ENCODE data around the gene SORCS3. TPM values are rescaled to one million over a fixed set of nuclear protein-coding genes. Genes with fewer than 3 reads are reported as not detected.

SORCS3 gene
- total RNA-seq, 1 experiment from 2014 or later, result not detected

- no peak for DNase-seq (ENCODE audit: low read depth)
Measured at GRCh38 chr10:104910712-104911111, 269.6 kb downstream of the SORCS3 start.

- no peak for DNase-seq (ENCODE audit: low read depth)
Measured at GRCh38 chr10:104913390-104913789, 272.3 kb downstream of the SORCS3 start.

GRCh38 chr10:104920476-104920875, 279.4 kb downstream of the SORCS3 start:
- DNase-seq (ENCODE audit: low read depth), result no peak

DNA sequence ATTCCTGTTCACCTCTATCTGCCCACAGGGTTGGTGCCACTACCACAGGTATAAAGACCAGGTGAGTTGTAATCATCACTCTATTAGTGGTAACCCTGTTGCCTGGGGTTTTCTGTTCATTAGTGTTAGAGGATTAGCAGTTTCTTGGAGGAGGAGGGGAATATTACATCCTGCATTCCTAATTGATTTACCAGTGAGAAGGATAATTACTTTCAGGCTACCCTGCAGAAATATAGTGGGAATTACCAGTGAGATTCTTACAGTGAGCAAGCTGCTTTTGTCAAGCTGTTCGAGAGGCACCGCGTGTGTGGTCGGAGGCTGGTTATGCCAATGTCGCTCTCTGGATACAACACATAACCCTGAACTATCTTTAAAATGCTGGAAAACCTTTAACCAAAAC, 280.7 kb downstream of the SORCS3 start:
- DNase-seq (ENCODE audit: low read depth), result no peak

- no peak for DNase-seq (ENCODE audit: low read depth)
Measured at GRCh38 chr10:104922810-104923209, 281.7 kb downstream of the SORCS3 start.

- DNase-seq (ENCODE audit: low read depth), result no peak
Measured at GRCh38 chr10:104923501-104923900, 282.4 kb downstream of the SORCS3 start.

- DNase-seq (ENCODE audit: low read depth), result no peak
Measured at GRCh38 chr10:104924101-104924795, 283.2 kb downstream of the SORCS3 start.

GRCh38 chr10:104925232-104925851, 284.3 kb downstream of the SORCS3 start:
- peak; percentile 6 for DNase-seq (ENCODE audit: low read depth)

DNA sequence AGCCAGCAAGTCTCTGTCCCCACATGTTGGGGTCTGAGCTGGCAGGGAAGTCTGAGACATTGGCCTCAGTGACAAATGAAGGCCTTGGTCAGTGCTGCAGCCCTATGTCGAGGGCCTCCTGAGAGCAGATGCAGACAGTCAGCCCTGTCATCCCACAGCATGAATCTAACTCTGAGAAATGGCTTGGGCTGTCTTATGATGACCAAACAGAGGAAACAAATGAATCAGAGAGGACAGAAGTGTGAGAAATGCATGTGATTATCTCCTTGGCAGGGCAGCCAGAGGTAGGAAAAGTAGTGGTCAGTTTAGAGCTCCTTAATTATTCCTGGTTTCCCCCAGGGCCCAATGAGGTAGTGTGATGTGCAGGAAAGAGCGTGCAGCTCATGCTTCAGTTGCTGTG, 287.6 kb downstream of the SORCS3 start:
- DNase-seq (ENCODE audit: low read depth), result no peak

- no peak for DNase-seq (ENCODE audit: low read depth)
Measured at GRCh38 chr10:104931612-104932134, 290.6 kb downstream of the SORCS3 start.

DNA sequence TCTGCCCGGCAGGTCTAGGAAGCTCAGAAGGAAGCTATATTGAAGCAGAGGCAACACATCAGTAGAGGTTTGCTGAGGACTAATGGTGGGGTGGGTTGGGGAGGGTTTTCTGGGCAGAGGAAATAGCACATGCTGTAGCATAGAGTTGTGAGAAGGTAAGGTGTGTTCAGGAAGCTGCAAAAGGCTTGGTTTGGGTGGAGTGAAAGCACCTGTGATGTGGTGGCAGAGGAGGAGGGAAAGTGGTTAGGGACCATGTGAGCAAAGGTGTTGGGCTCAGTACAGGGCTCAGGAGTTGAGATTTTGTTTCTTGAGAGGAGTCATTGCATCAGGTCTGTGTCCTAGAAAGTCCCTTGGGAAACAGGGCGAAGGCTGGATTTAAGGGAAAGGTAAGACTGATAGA, 294.6 kb downstream of the SORCS3 start:
- DNase-seq (ENCODE audit: low read depth), result no peak

DNA sequence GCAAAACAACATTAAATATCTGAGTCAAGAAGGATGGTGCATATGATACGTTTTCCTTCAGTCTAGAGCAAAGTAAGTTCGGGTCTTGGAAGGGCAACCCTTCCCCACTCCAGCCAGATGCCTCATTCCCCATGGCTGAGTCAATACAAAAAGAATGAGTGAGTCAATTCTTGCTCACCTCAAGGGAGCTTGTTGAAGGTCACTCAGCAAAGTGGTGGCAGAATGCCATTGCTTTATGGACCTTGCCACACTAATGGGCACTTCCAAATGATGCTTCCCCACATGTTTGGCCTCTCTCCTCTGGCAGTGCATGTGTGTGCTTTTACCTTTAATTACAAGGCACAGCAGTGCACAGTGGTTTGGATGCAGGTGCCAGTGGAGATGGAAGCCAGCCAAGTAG, 296.5 kb downstream of the SORCS3 start:
- peak; percentile 44 for DNase-seq (ENCODE audit: low read depth)

- DNase-seq (ENCODE audit: low read depth), result no peak
Measured at GRCh38 chr10:104938031-104938430, 296.9 kb downstream of the SORCS3 start.

DNA sequence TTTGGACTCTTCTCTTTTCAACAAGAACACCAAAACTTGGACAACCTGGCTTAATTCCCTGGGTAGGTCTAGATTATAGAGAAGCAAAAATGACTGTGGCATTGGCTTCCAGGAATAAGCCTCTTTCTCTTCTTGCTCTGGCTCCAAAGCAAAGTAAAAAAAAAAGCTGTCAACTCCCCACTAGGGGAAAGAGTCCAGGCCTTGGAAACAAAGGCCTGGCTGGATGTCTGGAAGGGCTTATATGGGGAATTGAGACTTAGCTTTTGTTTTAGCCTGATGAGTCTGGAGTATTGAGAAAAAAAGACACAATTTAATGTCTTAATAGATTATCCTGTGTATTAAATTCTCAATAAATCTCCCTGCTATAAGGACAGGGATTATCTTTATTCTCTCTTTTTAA, 300.6 kb downstream of the SORCS3 start:
- DNase-seq (ENCODE audit: low read depth), result no peak

DNA sequence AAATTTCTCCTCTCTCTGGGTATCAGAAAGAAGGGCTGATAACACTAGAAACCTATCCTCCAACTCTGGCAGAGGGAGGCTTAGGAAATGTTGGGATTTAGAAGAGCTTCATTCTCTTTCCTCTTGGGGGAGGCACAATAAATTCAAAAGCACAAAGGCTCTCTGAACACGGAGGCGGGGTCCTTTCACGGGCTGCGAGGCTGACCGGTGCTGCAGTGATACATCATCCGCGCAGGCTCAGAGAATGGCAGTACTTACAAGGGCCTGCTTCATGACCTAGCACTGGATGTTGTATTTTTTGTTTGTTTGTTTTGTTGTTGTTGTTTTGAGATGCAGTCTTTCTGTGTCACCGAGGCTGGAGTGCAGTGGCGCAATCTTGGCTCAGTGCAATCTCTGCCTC, 306.2 kb downstream of the SORCS3 start:
- no peak for DNase-seq (ENCODE audit: low read depth)

DNA sequence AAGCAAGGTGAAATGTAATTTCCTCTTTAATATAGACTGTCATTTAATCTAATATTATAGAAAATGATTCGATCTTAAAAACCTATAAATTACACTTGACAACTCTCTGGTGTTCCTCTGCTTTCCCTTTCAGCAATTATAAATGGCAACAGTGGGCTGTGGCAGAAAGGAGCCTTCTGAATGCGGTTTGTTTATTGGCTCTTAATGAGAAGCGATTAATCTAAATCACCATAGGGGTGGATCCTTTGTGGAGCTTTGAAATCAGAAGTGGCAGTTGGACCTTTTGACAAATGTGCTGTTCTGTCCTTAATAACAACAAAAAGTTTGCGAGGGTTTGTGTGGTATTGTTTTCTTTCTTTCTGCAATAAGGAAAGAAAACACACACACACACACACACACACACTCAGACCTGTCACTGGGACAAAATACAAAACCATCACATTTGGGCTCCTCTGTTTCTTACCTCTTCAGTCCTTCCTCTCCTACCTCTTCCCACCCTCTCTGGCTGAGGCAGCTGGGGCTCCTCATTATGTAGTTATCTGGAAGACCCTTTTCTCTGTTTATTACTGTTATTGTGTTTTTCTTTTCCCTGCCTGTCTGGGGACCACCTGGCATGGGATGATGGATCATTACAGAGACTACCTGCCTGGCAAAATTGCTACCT, 316.2 kb downstream of the SORCS3 start:
- no peak for DNase-seq (ENCODE audit: low read depth)

DNA sequence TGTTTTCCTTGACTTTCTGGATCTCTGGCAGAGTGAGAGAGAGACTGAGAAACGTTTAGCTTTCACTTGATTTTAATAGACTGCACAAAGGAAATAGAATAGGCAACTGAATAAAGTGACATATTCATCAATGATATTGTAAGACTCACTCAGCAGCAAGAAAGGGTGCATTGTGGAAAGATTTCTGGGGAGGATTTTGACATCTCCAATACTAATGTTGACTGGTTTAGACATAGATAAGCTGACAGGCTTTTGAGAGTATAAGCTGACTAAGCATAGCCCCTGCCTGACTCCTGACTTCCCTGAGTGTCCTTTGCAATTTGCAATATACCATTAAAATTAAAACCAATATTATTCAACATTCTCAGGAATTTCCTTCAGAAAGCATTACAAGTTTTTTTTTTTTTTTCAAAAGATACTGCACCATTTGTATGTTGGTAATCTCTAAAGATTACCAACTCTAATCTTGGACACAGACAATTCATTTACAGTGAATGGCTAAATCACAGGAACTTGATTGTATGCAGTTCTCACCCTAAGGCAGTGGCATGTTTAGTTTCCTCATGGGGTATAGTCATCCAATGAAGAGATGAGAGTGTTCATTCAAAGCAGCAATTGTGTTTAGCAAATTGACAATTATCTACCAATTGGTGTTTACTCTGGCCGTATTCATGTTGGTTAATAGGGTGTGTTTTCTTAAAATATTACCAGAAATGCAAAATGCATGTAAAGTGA, 325.6 kb downstream of the SORCS3 start:
- DNase-seq (ENCODE audit: low read depth), result no peak

DNA sequence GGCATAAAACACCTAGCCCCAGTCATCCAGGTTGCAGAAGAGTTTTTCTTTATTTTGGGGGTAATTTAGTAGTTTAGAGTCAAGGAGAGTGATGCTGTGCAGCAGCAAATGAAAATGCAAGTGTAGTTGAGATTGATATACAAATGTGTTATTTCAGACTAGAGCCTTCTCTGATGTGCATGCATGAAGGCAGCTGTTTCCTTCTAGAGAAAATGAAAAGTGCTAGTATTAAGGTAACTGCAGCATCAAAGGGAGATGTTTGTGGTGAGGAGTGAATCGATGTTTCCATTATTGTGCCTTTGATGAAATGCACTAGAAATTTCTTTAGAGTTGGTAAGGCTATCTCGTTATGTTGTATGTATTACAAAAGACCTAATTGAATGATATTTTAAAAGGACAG, 339.3 kb downstream of the SORCS3 start:
- DNase-seq (ENCODE audit: low read depth), result no peak

DNA sequence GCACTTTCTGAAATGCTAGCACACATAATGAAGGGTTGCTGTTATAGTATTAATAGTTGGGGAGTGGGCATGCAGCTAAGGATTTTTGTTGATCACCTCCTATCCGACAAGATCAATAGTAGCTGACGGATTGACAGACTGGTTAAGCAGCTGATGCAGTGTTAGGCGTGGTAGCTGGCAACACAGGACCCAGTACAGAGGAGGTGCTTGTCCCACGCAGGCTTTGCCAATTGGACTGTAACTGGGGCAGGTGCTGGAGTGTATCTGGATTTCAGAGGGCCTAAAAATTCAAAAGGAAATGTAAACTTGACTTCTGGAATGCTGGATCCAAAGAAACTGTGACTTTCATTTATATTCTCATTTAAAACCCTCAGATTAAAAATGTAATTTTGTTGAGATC, 340.9 kb downstream of the SORCS3 start:
- DNase-seq (ENCODE audit: low read depth), result no peak

DNA sequence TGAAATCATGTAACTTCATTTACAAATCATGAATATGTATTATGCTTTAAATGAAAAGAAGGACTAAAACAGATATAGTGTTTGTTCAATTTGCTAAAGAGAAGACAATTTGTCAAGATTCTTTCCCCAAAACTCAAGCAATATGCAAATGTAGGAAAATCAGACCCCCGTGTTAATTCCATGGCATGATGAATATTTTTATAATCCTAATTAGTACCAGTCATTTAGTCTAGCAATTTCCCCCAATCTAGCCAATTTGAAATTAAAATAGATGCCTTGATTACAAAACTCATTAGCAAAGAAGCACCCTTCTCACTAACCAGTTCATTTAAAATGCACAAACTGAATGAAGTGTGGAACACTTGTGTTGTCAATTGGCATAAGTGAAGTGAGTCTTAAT, 347.6 kb downstream of the SORCS3 start:
- no peak for DNase-seq (ENCODE audit: low read depth)

DNA sequence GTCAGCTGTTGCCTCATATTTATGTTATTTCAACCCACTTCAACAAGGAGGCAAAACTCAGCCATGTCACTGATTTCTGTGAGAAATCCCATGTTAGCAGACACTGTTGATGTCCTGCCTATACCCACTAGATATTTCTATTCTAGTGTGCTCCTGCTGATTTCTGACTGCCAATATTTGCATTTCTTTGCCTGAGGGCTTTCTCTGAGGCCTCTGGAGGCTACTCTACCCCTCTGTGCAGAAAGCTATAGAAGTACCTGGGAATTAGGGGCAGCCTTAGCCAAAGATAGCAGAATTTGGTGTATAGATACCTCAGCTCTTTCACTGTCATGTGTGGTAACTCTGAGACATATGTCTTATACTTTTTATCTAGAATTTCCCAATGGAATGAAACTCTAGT, 348.8 kb downstream of the SORCS3 start:
- DNase-seq (ENCODE audit: low read depth), result no peak

- no peak for DNase-seq (ENCODE audit: low read depth)
Measured at GRCh38 chr10:104993085-104993484, 352.0 kb downstream of the SORCS3 start.
